HG02884 (cell line): Measurements from ENCODE around the gene FLAD1.

Source experiments
- ATAC-seq: cut with Tn5 transposase; IDR thresholded peaks from one replicate; pipeline ENCODE4 v1.9.1; 2021; ENCODE audit warnings: mild to moderate bottlenecking, moderate library complexity; ENCODE audit not compliant: unreplicated experiment

FLAD1 gene

DNA sequence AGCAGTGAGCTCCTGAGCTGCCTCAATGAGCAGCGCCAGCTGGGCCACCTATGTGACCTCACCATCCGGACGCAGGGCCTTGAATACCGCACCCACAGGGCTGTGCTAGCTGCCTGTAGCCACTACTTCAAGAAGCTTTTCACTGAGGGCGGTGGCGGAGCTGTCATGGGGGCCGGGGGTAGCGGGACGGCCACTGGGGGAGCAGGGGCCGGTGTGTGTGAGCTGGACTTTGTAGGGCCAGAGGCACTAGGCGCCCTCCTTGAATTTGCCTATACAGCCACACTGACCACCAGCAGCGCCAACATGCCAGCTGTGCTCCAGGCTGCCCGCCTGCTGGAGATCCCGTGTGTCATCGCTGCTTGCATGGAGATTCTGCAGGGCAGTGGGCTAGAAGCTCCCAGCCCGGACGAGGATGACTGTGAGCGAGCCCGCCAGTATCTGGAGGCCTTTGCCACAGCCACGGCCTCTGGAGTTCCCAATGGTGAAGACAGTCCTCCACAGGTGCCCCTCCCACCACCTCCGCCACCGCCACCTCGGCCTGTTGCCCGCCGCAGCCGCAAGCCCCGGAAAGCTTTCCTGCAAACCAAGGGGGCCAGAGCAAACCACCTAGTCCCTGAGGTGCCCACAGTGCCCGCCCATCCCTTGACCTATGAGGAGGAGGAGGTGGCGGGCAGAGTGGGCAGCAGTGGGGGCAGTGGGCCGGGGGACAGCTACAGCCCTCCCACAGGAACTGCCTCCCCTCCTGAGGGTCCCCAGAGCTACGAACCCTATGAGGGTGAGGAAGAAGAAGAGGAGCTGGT lies 31.8 kb downstream of the FLAD1 start:
- ATAC-seq: no peak

GRCh38 chr1:155015527-155016230 lies 32.5 kb downstream of the FLAD1 start:
- no peak for ATAC-seq

DNA sequence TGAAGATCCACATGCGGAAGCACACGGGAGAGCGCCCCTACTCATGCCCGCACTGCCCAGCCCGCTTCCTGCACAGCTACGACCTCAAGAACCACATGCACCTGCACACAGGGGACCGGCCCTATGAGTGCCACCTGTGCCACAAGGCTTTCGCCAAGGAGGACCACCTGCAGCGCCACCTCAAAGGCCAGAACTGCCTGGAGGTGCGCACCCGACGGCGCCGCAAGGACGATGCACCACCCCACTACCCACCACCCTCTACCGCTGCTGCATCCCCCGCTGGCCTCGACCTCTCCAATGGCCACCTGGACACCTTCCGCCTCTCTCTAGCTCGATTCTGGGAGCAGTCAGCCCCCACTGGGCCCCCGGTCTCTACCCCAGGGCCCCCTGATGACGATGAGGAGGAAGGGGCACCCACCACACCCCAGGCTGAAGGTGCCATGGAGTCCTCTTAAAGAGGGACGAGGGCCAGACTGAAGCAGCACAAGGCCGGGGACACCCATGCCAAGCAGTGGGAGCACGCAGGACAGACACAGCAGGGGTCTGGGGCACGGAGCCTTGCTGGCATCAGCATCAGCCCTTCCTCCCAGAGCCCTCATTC lies 33.2 kb downstream of the FLAD1 start:
- ATAC-seq: no peak

GRCh38 chr1:155017041-155017945 lies 34.1 kb downstream of the FLAD1 start:
- ATAC-seq: peak; percentile 71

GRCh38 chr1:155017946-155018316 lies 34.8 kb downstream of the FLAD1 start:
- ATAC-seq: no peak

DNA sequence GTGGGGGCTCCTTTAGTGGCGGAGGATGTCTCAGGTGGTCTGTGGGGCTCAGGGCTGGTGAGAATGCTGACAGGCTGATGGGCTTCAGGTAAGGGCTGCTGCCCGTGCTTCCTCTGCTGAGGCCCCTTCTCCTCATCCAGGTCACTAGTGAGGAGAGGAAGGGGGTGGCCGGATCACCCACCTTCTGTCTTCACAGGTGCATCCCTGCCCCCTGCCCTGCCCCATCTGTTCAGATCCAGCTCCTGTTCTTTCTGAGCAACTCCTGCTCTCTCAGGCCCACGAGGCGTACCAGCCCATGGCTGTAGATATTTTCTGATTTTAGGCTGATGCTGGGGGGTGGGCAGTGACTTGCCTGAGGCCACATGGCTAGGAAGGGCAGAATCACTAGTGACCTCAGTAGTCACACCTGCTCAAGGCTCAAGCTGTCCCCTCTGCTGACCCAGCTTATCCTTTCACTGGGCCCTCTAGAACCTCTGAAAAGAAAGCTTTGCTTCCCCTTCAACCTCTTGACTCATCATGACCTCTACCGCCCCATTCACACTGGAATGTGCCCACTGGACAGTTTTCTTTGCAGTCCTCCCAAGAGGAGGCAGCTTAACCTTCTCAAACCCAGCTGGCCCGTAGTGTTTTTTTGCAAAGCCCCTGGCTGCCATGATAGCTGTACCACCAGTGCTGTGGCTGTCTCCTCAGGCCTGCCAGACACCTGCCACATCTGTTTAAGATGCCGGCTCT lies 35.6 kb downstream of the FLAD1 start:
- no peak for ATAC-seq

- no peak for ATAC-seq
Measured at GRCh38 chr1:155019377-155020245, 36.5 kb downstream of the FLAD1 start.

DNA sequence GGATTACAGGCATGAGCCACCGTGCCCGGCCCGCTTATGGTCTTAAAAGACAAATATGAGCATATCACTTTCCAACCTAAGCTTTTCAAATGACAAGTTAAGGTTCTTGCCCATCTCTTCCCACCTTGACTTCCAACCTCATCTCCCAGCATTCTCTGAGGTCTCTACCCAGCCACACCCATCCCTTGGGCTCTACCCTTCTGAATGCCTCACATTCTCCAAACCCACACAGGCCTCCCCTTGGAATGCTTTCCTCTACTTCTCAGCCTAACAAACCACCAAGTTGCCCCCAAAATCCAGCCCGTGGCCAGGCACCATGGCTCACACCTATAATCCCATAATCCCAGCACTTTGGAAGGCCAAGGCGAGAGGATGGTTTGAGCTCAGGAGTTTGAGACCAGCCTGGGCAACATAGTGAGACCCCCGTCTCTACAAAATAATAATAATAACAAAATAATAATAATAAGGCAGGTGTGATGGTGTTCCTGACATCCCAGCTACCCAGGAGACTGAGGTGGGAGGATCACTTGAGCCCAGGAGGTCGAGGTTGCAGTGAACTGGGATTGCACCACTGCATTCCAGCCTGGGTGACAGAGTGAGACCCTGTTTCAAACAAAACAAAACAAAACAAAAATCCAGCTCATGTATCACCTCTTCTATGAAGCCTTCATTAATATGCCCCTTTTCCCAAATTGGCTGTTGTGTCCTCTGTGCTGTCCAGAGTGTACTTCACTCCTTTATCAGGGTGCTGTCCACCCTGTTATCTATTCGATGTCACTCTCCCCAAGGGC lies 39.2 kb downstream of the FLAD1 start:
- ATAC-seq: no peak

GRCh38 chr1:155022927-155023236 lies 39.7 kb downstream of the FLAD1 start:
- ATAC-seq: no peak

- no peak for ATAC-seq
Measured at GRCh38 chr1:155023627-155024026, 40.5 kb downstream of the FLAD1 start.

- ATAC-seq: no peak
Measured at GRCh38 chr1:155024315-155024714, 41.2 kb downstream of the FLAD1 start.

- no peak for ATAC-seq
Measured at GRCh38 chr1:155026154-155026553, 43.0 kb downstream of the FLAD1 start.

- ATAC-seq: no peak
Measured at GRCh38 chr1:155026588-155026987, 43.4 kb downstream of the FLAD1 start.

GRCh38 chr1:155029513-155030242 lies 46.5 kb downstream of the FLAD1 start:
- ATAC-seq: no peak

GRCh38 chr1:155030243-155030795 lies 47.2 kb downstream of the FLAD1 start:
- no peak for ATAC-seq

DNA sequence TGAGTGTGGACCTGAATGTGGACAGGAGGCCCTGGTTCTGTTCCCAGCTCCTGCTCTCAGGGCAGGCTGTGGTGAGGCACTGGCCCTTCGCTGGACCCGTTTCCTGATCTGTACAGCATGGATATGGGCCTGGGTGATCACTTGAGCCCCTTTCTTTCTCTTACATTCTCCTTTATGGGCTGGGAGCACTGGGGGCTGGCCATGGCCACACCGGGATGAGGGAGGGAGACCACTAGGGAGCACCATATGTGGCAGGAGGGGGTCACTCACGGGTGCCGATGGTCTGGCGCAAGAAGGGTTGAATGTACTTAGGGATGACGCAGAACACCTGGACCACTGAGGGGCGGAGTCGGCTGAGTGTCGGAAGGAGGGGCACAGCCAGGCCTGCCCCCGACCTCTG lies 47.8 kb downstream of the FLAD1 start:
- ATAC-seq: no peak

GRCh38 chr1:155032886-155033285 lies 49.7 kb downstream of the FLAD1 start:
- no peak for ATAC-seq

DNA sequence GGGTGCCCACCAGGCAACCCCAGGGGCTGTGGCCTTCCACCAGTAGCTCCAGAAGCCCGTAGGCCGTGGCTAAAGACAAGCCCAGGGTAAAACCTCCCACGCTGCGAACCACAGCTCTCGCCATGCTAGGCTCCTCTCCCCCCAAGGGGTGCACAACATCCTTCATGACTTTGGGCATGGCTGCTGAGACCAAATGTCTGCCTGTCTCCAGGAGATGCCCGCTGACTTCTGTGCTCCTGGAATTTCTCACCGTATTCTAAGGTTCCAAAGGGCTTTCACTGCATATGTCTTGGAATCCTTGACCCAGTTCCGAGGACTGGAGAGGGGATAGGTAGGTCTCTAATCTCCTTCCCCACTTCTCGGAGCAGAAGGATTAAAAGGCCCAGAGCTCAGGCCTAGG lies 50.4 kb downstream of the FLAD1 start, which contains the start of the genes DCST1 and DCST2:
TSS of gene DCST1 (plus strand) at position 301 of the 400 bp plus-strand sequence. CDS start 213 bp downstream, outside the sequence.
TSS of gene DCST2 (minus strand) at position 258 of the 400 bp plus-strand sequence. CDS start at position 178, 80 bp downstream.
- no peak for ATAC-seq
